Measurements from ENCODE around the gene P4HA1. TPM values are rescaled to one million over a fixed set of nuclear protein-coding genes. Genes with fewer than 3 reads are reported as not detected.

P4HA1 gene
- total RNA-seq, 2 experiments from 2014 or later: 29.8 to 30.5 TPM

GRCh38 chr10:73088304-73088703 is 8.4 kb downstream of the P4HA1 start:
- DNase-seq (no peak), ATAC-seq (no peak)
- no peak overlapping the region for H3K4me3 Mint-ChIP-seq

GRCh38 chr10:73086816-73087215 is 9.8 kb downstream of the P4HA1 start:
- no peak overlapping the region for H3K4me3 Mint-ChIP-seq
- peaks cover 21% of the 10 kb centered on the region for H3K4me1 Mint-ChIP-seq
- CTCF ChIA-PET: interaction anchor here (0.7 kb wide), 2 partner anchors 178 to 397 kb away, joined by 3 read pairs; no protein-coding TSS in a partner anchor
- H3K27me3 Mint-ChIP-seq: no peaks in the 10 kb centered on the region
- H3K27ac Mint-ChIP-seq: no peak overlapping the region
- peaks cover 14% of the 10 kb centered on the region for H3K36me3 Mint-ChIP-seq
- H3K9me3 Mint-ChIP-seq (ENCODE audit: low read depth): no peaks in the 10 kb centered on the region
- DNase-seq: no peak
- no peak for ATAC-seq

More at GRCh38 chr10:73088304-73088703, 8.4 kb downstream of the P4HA1 start:
- H3K4me1 Mint-ChIP-seq: peaks cover 24% of the 10 kb centered on the region
- no peaks in the 10 kb centered on the region for H3K27me3 Mint-ChIP-seq
- peaks cover 12% of the 10 kb centered on the region for H3K36me3 Mint-ChIP-seq
- no peak overlapping the region for H3K27ac Mint-ChIP-seq
- H3K9me3 Mint-ChIP-seq (ENCODE audit: low read depth): no peaks in the 10 kb centered on the region
- CTCF ChIA-PET: interaction anchor here (1.5 kb wide), 1 partner anchor 26 kb away, joined by 4 read pairs; no protein-coding TSS in a partner anchor

GRCh38 chr10:73084209-73084608 is 12.5 kb downstream of the P4HA1 start:
- H3K36me3 Mint-ChIP-seq: peaks cover 18% of the 10 kb centered on the region
- ATAC-seq: no peak

GRCh38 chr10:73083221-73083620 is 13.4 kb downstream of the P4HA1 start:
- no peak overlapping the region for H3K4me3 Mint-ChIP-seq
- no peaks in the 10 kb centered on the region for H3K27me3 Mint-ChIP-seq
- DNase-seq (no peak), ATAC-seq (no peak)
- peaks cover 18% of the 10 kb centered on the region for H3K36me3 Mint-ChIP-seq
- no peaks in the 10 kb centered on the region for H3K9me3 Mint-ChIP-seq (ENCODE audit: low read depth)
- peaks cover 18% of the 10 kb centered on the region for H3K4me1 Mint-ChIP-seq
- CTCF ChIA-PET: interaction anchor here (1.5 kb wide), 1 partner anchor 12 kb away, joined by 5 read pairs; no protein-coding TSS in a partner anchor
- H3K27ac Mint-ChIP-seq: no peak overlapping the region

More at GRCh38 chr10:73084209-73084608, 12.5 kb downstream of the P4HA1 start:
- Mint-ChIP-seq H3K9me3 (ENCODE audit: low read depth) (no peaks in the 10 kb centered on the region), H3K27me3 (no peaks in the 10 kb centered on the region), H3K27ac (no peak overlapping the region), H3K4me3 (no peak overlapping the region), H3K4me1 (peaks cover 23% of the 10 kb centered on the region)
- DNase-seq: no peak
- CTCF ChIA-PET: interaction anchor here (1.5 kb wide), 1 partner anchor 11 kb away, joined by 5 read pairs; no protein-coding TSS in a partner anchor

- H3K9me3 Mint-ChIP-seq (ENCODE audit: low read depth): no peaks in the 10 kb centered on the region
- CTCF ChIA-PET: interaction anchor here (1.4 kb wide), 1 partner anchor 15 kb away, joined by 4 read pairs; no protein-coding TSS in a partner anchor
- peaks cover 25% of the 10 kb centered on the region for H3K4me1 Mint-ChIP-seq
- no peaks in the 10 kb centered on the region for H3K27me3 Mint-ChIP-seq
- no peak overlapping the region for H3K27ac Mint-ChIP-seq
- no peak overlapping the region for H3K4me3 Mint-ChIP-seq
- no peak for ATAC-seq
- DNase-seq: no peak
- H3K36me3 Mint-ChIP-seq: peaks cover 15% of the 10 kb centered on the region
Measured at GRCh38 chr10:73079779-73080541, 16.7 kb downstream of the P4HA1 start.

GRCh38 chr10:73076360-73077183 is 20.1 kb downstream of the P4HA1 start:
- Mint-ChIP-seq H3K4me3 (peak overlapping the region; percentile 51), H3K4me1 (peaks cover 20% of the 10 kb centered on the region), H3K27ac (peak overlapping the region; percentile 81), H3K9me3 (ENCODE audit: low read depth) (no peaks in the 10 kb centered on the region), H3K27me3 (no peaks in the 10 kb centered on the region), H3K36me3 (peaks cover 24% of the 10 kb centered on the region)
- CTCF ChIA-PET: interaction anchor here (4.1 kb wide), 1 partner anchor 19 kb away, joined by 22 read pairs; no protein-coding TSS in a partner anchor
- DNase-seq: no peak
- peak; percentile 84 for ATAC-seq

- DNase-seq (no peak), ATAC-seq (no peak)
- Mint-ChIP-seq H3K27me3 (no peaks in the 10 kb centered on the region), H3K27ac (no peak overlapping the region), H3K4me3 (no peak overlapping the region), H3K4me1 (peaks cover 20% of the 10 kb centered on the region), H3K9me3 (ENCODE audit: low read depth) (no peaks in the 10 kb centered on the region), H3K36me3 (peaks cover 31% of the 10 kb centered on the region)
- CTCF ChIA-PET: interaction anchor here (4.1 kb wide), 1 partner anchor 19 kb away, joined by 22 read pairs; no protein-coding TSS in a partner anchor
Measured at GRCh38 chr10:73075829-73076228, 20.8 kb downstream of the P4HA1 start.

GRCh38 chr10:73073627-73074026 is 23.0 kb downstream of the P4HA1 start:
- Mint-ChIP-seq H3K27ac (no peak overlapping the region), H3K36me3 (peaks cover 33% of the 10 kb centered on the region), H3K4me1 (peaks cover 14% of the 10 kb centered on the region), H3K27me3 (no peaks in the 10 kb centered on the region), H3K9me3 (ENCODE audit: low read depth) (no peaks in the 10 kb centered on the region), H3K4me3 (no peak overlapping the region)
- DNase-seq (no peak), ATAC-seq (no peak)
- CTCF ChIA-PET: interaction anchor here (1.3 kb wide), 1 partner anchor 86 kb away, joined by 4 read pairs; no protein-coding TSS in a partner anchor

GRCh38 chr10:73065441-73065840 is 31.2 kb downstream of the P4HA1 start:
- Mint-ChIP-seq H3K9me3 (ENCODE audit: low read depth) (no peaks in the 10 kb centered on the region), H3K27ac (no peak overlapping the region)
- CTCF ChIA-PET: no interaction called here

GRCh38 chr10:73061743-73062142 is 34.9 kb downstream of the P4HA1 start:
- Mint-ChIP-seq H3K36me3 (peaks cover 26% of the 10 kb centered on the region), H3K27me3 (no peaks in the 10 kb centered on the region), H3K9me3 (ENCODE audit: low read depth) (no peaks in the 10 kb centered on the region), H3K4me3 (no peak overlapping the region), H3K4me1 (peaks cover 15% of the 10 kb centered on the region), H3K27ac (no peak overlapping the region)
- ATAC-seq: no peak
- DNase-seq: no peak
- CTCF ChIA-PET: interaction anchor here (0.8 to 2.6 kb wide), 14 partner anchors 9 to 697 kb away, joined by 3 to 14 read pairs (median 3); partner anchors contain the start of gene P4HA1

More at GRCh38 chr10:73065441-73065840, 31.2 kb downstream of the P4HA1 start:
- H3K4me1 Mint-ChIP-seq: peaks cover 9% of the 10 kb centered on the region
- H3K27me3 Mint-ChIP-seq: no peaks in the 10 kb centered on the region
- peaks cover 33% of the 10 kb centered on the region for H3K36me3 Mint-ChIP-seq
- DNase-seq: no peak
- ATAC-seq: no peak
- no peak overlapping the region for H3K4me3 Mint-ChIP-seq

- Mint-ChIP-seq H3K27me3 (no peaks in the 10 kb centered on the region), H3K27ac (peak overlapping the region; percentile 65), H3K36me3 (peaks cover 27% of the 10 kb centered on the region), H3K4me3 (no peak overlapping the region), H3K9me3 (ENCODE audit: low read depth) (no peaks in the 10 kb centered on the region), H3K4me1 (peaks cover 15% of the 10 kb centered on the region)
- peak; percentile 72 for ATAC-seq
- no peak for DNase-seq
- CTCF ChIA-PET: interaction anchor here (0.8 to 2.6 kb wide), 14 partner anchors 9 to 696 kb away, joined by 3 to 14 read pairs (median 3); partner anchors contain the start of gene P4HA1
Measured at GRCh38 chr10:73060738-73061635, 35.7 kb downstream of the P4HA1 start.

GRCh38 chr10:73060173-73060572 is 36.5 kb downstream of the P4HA1 start:
- Mint-ChIP-seq H3K27me3 (no peaks in the 10 kb centered on the region), H3K27ac (peak overlapping the region; percentile 61), H3K4me1 (peaks cover 15% of the 10 kb centered on the region), H3K36me3 (peaks cover 31% of the 10 kb centered on the region), H3K4me3 (no peak overlapping the region), H3K9me3 (ENCODE audit: low read depth) (no peaks in the 10 kb centered on the region)
- CTCF ChIA-PET: no interaction called here
- no peak for DNase-seq
- peak; percentile 63 for ATAC-seq
